KOPT-K1 (cell line): ENCODE results near the gene RIT1.
A peak's percentile ranks its signal among the peaks of the same experiment; 100 is the strongest.

Experiments used
- H3K27ac ChIP-seq: fragments of 200-600 bp; sonication (generic); 2 replicates; pipeline ENCODE4 v1.5.1; 2016; ENCODE audit warnings: antibody characterized with exemption, mild to moderate bottlenecking, low read depth, low read length; ENCODE audit not compliant: poor library complexity, severe bottlenecking
- H3K36me3 ChIP-seq: fragments of 200-600 bp; sonication (generic); 2 replicates; pipeline ENCODE4 v1.5.1; 2017; ENCODE audit warnings: antibody characterized with exemption, mild to moderate bottlenecking, low read length, moderate library complexity; ENCODE audit not compliant: insufficient read depth
- H3K9me3 ChIP-seq: fragments of 200-600 bp; sonication (generic); 2 replicates; pipeline ENCODE4 v1.5.1; 2017; ENCODE audit warnings: antibody characterized with exemption, low read length, mild to moderate bottlenecking; ENCODE audit not compliant: insufficient read depth, poor library complexity, severe bottlenecking

The RIT1 gene, protein sequence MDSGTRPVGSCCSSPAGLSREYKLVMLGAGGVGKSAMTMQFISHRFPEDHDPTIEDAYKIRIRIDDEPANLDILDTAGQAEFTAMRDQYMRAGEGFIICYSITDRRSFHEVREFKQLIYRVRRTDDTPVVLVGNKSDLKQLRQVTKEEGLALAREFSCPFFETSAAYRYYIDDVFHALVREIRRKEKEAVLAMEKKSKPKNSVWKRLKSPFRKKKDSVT

DNA sequence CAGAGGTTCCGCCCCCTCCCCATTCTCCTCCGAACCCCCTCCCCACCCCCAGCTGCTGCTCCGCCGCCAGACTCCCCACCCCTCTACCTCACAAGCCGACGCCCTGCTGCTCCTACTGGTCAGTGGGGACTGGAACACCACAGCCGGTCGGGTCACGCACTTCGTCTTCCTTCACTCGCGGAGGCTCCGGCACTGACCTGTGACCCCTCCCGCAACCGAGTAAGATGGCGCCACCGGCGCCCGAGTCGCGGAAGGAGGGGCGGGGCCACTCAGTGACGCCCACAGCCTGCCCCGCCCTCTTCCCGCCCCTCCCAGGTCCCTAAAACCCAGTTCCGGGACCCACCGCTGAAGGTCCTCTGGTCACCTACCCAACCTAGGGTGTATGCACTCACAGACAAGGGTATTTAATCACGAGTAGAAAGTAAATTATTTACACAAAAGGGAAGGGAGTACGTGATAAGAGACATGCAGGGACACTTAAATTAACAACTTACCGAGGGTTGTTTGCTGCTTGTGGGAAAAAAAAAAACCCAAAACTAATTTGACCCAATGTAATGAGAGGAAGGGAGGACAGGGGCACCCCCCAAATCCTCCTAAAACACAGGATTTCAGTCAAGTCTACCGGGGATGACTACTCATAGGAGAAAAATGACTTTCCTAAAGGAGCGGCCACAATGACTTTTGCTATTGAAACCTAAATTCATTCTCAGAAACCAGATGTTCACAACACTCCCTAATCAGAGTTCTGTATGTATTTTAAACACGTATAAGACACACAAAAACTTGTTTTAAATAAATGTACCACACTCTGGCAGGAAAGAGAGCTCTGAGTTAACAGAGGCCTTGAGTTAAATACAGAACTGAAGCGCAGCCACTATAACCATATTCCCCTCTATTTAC, at the start of gene RIT1:
Gene RIT1 (minus strand): TSS at position 194 of the 900 bp plus-strand sequence. CDS start 588 bp downstream, outside the sequence.
- Histone ChIP-seq H3K36me3 (peaks cover 81% of the 10 kb centered on the region), H3K27ac (peak within 1 kb of the TSS; percentile 55), H3K9me3 (no peaks in the 10 kb centered on the region)

DNA sequence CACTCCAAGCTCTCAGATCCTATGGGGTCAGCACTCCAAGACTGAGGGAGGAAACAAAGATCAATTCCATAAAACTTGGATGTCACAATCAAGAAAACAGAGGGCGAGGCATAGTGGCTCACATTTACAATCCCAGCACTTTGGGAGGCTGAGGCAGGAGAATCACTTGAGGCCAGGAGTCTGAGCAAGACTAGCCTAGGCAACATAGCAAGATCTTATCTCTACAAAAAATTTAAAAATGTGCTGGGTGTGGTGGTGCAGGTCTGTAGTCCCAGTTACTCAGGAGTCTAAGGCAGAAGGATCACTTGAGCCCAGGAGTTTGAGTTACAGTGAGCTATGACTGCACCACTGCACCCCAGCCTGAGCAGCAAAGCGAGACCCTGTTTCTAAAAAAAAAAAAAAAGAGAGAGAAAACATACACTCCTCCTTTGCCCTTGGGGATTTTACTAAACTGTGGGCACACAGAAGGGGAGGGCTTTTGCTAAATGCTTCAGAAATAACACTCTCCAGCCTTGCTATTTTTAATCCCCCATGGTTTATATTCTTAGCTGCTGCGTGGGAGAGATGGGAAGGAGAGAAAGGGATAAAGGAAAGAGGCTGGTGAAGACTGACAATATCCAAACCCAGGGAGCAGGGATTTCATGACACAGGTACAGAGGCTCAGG, 49.1 kb upstream of the RIT1 start:
- H3K36me3 ChIP-seq, result peaks cover 99% of the 10 kb centered on the region
- no peaks in the 10 kb centered on the region for H3K9me3 ChIP-seq
- H3K27ac ChIP-seq, result no peak overlapping the region

DNA sequence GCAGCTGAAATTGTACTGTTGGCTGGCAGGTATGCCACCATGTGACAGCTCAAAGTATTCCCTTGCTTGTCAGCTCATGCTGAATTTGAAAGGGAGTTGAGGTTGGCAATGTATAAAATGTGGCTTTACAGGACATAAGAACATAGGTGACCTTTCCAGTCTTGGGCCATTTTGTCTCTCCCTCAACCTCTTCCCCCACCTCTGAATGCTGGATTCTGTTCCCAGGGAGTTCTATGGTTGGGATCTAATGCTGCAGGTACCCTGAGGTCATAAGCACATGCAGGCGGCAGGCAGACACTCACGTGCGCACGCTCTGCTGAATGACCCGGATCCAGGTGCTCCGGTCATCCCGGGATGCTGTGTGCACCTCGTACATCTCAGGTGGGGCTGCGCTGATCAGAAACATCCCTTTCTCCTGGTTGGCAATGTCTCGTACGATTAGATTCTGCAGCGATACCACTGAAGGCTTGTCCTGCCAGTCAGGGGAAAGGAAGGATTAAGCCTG, 46.3 kb upstream of the RIT1 start:
- Histone ChIP-seq H3K9me3 (no peaks in the 10 kb centered on the region), H3K36me3 (peaks cover 100% of the 10 kb centered on the region), H3K27ac (no peak overlapping the region)

DNA sequence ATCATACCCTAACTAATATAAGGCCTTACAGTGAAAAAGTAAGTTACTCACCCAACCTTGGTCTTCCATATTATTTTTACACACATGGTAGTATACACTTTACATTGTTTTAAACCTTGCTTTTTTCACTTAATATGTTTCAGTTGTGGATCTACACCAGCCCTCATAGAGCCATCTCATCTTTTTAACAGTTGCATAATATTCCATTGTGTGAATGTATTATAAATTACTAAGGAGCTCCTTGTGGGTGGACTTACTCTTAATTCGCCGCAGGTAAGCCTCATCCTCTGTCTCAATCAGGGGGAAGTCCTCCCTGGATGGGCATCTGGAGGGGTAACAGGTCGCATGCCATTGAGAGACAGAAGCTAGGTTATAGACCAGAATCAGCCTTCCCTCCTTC, 43.5 kb upstream of the RIT1 start:
- H3K27ac ChIP-seq, result no peak overlapping the region
- H3K36me3 ChIP-seq, result peaks cover 100% of the 10 kb centered on the region
- H3K9me3 ChIP-seq, result no peaks in the 10 kb centered on the region

DNA sequence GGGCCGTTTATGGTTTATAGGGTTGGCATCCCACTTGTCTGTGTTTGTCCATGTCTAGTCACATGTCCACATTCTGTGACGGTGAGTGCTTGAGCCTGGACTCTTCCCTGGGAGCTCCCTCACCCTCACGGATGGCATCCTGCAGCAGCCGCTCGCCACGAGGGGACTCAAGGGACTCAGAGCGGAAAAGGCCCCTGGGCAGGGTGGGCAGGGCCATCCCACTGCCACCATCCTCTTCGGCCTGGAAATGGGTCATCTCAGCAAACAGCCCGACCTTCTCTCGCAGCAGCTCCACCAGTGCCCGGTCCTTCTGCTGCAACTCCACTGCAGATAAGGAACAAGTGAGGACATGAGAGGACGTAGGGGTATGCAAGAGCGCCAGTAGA, 41.3 kb upstream of the RIT1 start:
- peaks cover 98% of the 10 kb centered on the region for H3K36me3 ChIP-seq
- no peaks in the 10 kb centered on the region for H3K9me3 ChIP-seq
- no peak overlapping the region for H3K27ac ChIP-seq

DNA sequence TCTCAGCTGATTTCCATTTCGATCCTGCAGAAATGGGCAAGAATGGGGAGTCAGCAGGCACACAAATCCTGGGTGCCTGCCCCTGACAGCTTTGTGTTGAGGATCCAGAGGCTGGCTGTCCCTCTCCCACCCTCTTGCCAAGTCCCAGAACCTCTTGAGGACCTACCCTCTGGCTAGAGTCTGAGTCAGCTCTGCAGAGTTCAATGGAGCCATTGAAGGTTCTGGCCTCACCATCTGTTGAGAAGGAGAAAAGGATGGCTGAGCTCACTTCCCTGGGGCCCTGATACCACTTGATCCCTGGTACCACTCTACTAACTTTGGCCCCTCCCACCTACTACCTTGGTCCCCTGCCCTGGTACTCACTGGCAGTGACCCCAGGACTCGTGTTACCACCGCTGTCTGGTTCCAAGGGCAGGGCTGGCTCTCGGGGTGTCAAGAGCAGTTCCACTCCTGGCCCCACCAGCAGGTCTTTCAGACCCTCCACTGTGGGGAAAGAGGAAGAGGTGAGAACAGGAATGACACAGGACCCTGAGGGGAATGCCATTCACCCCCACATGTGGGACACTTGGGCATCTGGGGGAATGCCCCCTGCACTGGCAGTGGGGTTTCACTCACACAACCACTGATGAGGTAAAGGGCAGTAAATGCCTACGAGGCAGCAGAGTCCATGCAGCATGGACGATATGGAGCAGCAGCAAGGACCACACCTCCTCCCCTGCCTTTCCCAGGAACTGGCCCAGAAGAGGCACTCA, 40.8 kb upstream of the RIT1 start:
- Histone ChIP-seq H3K36me3 (peaks cover 98% of the 10 kb centered on the region), H3K27ac (no peak overlapping the region), H3K9me3 (no peaks in the 10 kb centered on the region)

DNA sequence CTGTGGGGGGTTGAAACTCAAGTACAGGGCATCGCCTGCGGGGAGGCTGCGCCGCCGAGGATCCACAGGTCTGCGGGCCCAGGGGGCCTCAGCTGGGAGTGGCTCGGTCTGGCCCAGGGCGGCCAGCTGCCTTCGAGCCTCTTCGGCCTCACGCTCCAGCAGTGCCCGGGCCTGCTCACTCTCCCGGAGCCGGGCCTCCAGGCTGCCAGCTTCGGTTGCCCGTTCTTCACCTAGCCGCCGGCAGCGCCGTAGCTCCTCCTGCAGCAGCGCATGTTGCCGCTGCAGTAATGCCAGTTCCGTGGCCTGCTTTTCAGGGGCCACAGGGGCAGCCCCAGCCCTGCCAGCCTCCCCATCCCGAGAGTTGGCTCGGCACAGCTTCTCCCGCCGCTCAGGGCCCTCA, 39.7 kb upstream of the RIT1 start:
- Histone ChIP-seq H3K36me3 (peaks cover 98% of the 10 kb centered on the region), H3K9me3 (no peaks in the 10 kb centered on the region), H3K27ac (no peak overlapping the region)

DNA sequence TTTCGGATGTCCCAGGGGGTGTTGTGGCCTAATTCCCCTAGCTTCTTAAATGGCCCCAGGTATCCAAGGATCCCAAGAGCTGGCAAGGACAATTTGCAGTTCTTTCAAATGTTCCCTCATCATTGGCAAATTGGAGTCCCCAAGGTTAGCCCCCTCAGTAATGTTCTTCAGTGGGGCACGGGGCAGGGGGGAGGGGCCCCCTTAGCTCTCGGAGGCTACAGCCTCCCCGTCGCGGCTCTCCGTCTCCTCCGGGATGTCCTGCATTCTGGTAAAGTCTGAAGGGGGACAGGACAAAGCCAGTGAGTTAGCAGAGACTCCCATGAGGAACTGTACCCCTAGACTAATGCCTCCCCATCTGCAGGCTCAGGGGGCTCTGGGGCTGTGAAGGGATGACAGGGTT, 36.6 kb upstream of the RIT1 start:
- no peaks in the 10 kb centered on the region for H3K9me3 ChIP-seq

DNA sequence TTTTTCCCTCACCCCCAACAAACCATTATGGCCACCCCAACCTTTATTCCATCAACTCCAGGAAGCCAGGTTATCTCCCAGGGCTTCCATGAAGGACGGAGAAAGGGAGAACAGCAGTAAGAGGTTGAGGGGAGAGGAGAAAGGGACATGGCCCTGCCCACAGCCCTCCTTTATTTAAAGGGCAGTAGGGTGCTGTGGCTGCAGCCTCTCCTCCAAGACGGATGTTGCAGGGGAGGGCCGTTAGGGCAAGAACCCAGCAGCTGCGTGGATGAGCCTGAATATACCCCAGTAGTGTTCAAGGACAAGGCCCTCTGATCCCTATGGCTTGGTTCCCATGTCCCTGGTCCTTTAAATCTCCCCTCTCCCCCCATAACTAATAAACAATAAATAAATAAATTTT, 36.1 kb upstream of the RIT1 start:
- H3K9me3 ChIP-seq, result no peaks in the 10 kb centered on the region
- peak overlapping the region; percentile 73 for H3K27ac ChIP-seq
- H3K36me3 ChIP-seq, result peaks cover 73% of the 10 kb centered on the region

More for the DNA sequence above, 36.6 kb upstream of the RIT1 start:
- H3K36me3 ChIP-seq, result peaks cover 78% of the 10 kb centered on the region
- H3K27ac ChIP-seq, result no peak overlapping the region

DNA sequence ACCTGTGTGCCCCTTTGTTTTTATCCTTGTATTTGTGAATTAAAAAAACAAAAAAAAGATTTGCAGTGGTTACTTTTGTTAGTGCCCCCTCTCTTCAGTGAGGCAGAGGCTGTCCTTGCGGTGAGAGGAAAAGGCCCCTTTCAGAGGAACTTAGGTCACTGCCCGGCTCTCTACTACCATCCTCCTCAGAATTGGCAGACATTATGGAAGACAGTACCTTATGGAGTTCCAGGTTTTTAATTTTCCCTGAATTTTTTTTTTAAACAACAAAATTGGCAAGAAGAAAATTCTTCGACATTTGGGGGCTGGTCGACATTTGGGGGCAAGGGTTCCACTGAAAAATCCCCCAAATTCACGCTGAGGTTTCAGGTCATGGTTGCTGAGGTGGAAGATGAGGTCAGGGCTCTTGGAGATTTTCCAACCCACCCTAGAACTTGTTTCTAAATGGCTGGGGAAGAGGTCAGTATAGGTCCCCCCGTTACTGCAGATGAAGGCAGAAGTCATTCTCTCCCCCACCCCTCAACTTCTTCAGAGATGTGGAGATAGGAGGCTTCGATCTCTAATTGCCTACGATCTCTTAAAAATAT, 35.6 kb upstream of the RIT1 start:
- peaks cover 68% of the 10 kb centered on the region for H3K36me3 ChIP-seq
- H3K9me3 ChIP-seq, result no peaks in the 10 kb centered on the region
- peak overlapping the region; percentile 73 for H3K27ac ChIP-seq

DNA sequence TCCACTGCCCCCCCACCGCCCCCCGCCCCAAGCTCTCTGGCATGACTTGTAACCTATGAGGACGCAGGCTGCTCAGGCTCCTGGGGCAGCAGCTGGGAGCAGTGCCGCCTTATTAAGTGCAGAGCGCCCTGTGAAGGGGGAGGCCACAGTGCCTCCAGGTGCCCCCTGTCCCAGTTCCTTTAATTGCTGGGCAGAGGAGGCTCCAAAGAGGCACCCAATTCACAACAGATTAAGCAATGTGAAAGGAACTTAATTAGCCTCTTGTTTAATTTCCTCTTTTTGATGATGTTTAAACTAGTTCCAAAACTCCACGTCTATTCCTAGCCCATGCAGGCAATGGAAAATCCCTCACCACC, 33.3 kb upstream of the RIT1 start:
- H3K9me3 ChIP-seq, result no peaks in the 10 kb centered on the region
- H3K27ac ChIP-seq, result peak overlapping the region; percentile 73
- H3K36me3 ChIP-seq, result peaks cover 44% of the 10 kb centered on the region

DNA sequence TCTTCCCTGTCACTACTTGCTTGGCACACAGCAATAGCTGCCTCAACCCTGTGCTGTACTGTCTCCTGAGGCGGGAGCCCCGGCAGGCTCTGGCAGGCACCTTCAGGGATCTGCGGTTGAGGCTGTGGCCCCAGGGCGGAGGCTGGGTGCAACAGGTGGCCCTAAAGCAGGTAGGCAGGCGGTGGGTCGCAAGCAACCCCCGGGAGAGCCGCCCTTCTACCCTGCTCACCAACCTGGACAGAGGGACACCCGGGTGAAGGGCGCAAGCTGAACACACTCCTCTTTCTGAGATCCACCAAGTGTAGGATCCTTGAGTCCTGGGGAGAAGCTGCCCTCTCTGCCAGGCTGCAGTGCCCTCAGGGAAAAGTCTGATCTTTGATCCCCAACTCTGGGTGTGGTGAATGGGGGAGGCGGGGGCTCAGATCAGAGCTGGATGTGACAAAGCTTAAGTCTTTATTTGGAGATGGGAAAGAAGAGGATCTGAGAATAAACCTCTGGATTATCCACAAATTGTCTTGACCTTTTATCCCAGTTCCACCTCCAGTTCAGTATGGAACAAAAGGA, 31.5 kb upstream of the RIT1 start:
- Histone ChIP-seq H3K27ac (no peak overlapping the region), H3K36me3 (peaks cover 29% of the 10 kb centered on the region), H3K9me3 (no peaks in the 10 kb centered on the region)

DNA sequence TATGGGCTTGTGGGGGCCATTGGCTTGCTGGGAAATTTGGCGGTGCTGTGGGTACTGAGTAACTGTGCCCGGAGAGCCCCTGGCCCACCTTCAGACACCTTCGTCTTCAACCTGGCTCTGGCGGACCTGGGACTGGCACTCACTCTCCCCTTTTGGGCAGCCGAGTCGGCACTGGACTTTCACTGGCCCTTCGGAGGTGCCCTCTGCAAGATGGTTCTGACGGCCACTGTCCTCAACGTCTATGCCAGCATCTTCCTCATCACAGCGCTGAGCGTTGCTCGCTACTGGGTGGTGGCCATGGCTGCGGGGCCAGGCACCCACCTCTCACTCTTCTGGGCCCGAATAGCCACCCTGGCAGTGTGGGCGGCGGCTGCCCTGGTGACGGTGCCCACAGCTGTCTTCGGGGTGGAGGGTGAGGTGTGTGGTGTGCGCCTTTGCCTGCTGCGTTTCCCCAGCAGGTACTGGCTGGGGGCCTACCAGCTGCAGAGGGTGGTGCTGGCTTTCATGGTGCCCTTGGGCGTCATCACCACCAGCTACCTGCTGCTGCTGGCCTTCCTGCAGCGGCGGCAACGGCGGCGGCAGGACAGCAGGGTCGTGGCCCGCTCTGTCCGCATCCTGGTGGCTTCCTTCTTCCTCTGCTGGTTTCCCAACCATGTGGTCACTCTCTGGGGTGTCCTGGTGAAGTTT, 30.8 kb upstream of the RIT1 start:
- Histone ChIP-seq H3K36me3 (peaks cover 22% of the 10 kb centered on the region), H3K27ac (peak overlapping the region; percentile 44), H3K9me3 (no peaks in the 10 kb centered on the region)
